ENCODE measurements around the gene IL18.

Gene IL18

GRCh38 chr11:112174789-112175598, 11.1 kb upstream of the IL18 start, which contains the start of gene BCO2:
Gene BCO2 (plus strand): TSS chr11:112175512. CDS start chr11:112175602, 90 bp downstream.
- H3K4me3 ChIP-seq (ENCODE audit: control insufficient read depth, low read depth, low read length), result peak within 1 kb of the TSS; percentile 26
- TF ChIP-seq CTCF (conservative IDR thresholded peaks at IDR 0.05; ENCODE audit: control insufficient read depth, insufficient read depth, low read depth, low read length), result peak; percentile 96
- peak; percentile 69 for DNase-seq (ENCODE audit: low read depth)

GRCh38 chr11:112173152-112173551, 9.3 kb upstream of the IL18 start:
- H3K4me3 ChIP-seq (ENCODE audit: control insufficient read depth, low read depth, low read length), result no peak overlapping the region
- TF ChIP-seq CTCF (conservative IDR thresholded peaks at IDR 0.05; ENCODE audit: control insufficient read depth, insufficient read depth, low read depth, low read length), result no peak
- no peak for DNase-seq (ENCODE audit: low read depth)

GRCh38 chr11:112172362-112172994, 8.6 kb upstream of the IL18 start:
- H3K4me3 ChIP-seq (ENCODE audit: control insufficient read depth, low read depth, low read length), result no peak overlapping the region
- TF ChIP-seq CTCF (conservative IDR thresholded peaks at IDR 0.05; ENCODE audit: control insufficient read depth, insufficient read depth, low read depth, low read length), result no peak
- DNase-seq (ENCODE audit: low read depth), result peak; percentile 77

GRCh38 chr11:112167145-112167544, 3.3 kb upstream of the IL18 start, which contains the start of gene TEX12:
Gene TEX12 (plus strand): TSS chr11:112167372. CDS start chr11:112169269, 1,897 bp downstream.
- no peak for TF ChIP-seq CTCF (conservative IDR thresholded peaks at IDR 0.05; ENCODE audit: control insufficient read depth, insufficient read depth, low read depth, low read length)
- no peak for DNase-seq (ENCODE audit: low read depth)
- no peak within 1 kb of the TSS for H3K4me3 ChIP-seq (ENCODE audit: control insufficient read depth, low read depth, low read length)

GRCh38 chr11:112166562-112166961, 2.7 kb upstream of the IL18 start:
- H3K4me3 ChIP-seq (ENCODE audit: control insufficient read depth, low read depth, low read length), result no peak overlapping the region
- TF ChIP-seq CTCF (conservative IDR thresholded peaks at IDR 0.05; ENCODE audit: control insufficient read depth, insufficient read depth, low read depth, low read length), result no peak
- peak; percentile 41 for DNase-seq (ENCODE audit: low read depth)

- no peak overlapping the region for H3K4me3 ChIP-seq (ENCODE audit: control insufficient read depth, low read depth, low read length)
- TF ChIP-seq CTCF (conservative IDR thresholded peaks at IDR 0.05; ENCODE audit: control insufficient read depth, insufficient read depth, low read depth, low read length), result no peak
- DNase-seq (ENCODE audit: low read depth), result no peak
Observed at GRCh38 chr11:112165049-112165448, 1.2 kb upstream of the IL18 start.

Data from fibroblast of mammary gland (primary cell).